Muscle of back (tissue), 13 donors: Measurements from ENCODE around the gene OR2AG1. TPM values are rescaled to one million over a fixed set of nuclear protein-coding genes. Genes with fewer than 3 reads are reported as not detected.

Experiments
- DNase-seq, 3 donors: peaks; one replicate each; pipeline versions ENCODE4 v3.0.0 to v3.0.0-alpha.2; 2013
- long read RNA-seq, 9 donors: transcript quantifications; one replicate each; lab custom pipeline, GENCODE V29; 2026
- polyA plus RNA-seq, 10 donors: library from polyadenylated mRNA; unstranded; fragments of 120-200 nt; gene quantifications; one replicate each; pipeline ENCODE4 v1.2.1, GENCODE V29; 2013; ENCODE audit not compliant: insufficient read length in 10 of 10

OR2AG1 gene, protein sequence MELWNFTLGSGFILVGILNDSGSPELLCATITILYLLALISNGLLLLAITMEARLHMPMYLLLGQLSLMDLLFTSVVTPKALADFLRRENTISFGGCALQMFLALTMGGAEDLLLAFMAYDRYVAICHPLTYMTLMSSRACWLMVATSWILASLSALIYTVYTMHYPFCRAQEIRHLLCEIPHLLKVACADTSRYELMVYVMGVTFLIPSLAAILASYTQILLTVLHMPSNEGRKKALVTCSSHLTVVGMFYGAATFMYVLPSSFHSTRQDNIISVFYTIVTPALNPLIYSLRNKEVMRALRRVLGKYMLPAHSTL
- polyA plus RNA-seq: under 1 TPM in 2 of 10 donors, not detected in 8; 0.04 to 0.10 TPM
- long read RNA-seq, donor 1: 0 reads
- long read RNA-seq, donor 2: 0 reads
- long read RNA-seq, donor 3: 0 reads
- long read RNA-seq, donor 4: 0 reads
- long read RNA-seq, donor 5: 0 reads
- long read RNA-seq, donor 6: 0 reads
- long read RNA-seq, donor 7: 0 reads
- long read RNA-seq, donor 8: 0 reads
- long read RNA-seq, donor 9: 0 reads

- no peak for DNase-seq
Measured at GRCh38 chr11:6782720-6783119, at the start of gene OR2AG1. TSS of gene OR2AG1 (plus strand) at chr11:6783020. CDS start at chr11:6785038, 2,018 bp downstream.

DNA sequence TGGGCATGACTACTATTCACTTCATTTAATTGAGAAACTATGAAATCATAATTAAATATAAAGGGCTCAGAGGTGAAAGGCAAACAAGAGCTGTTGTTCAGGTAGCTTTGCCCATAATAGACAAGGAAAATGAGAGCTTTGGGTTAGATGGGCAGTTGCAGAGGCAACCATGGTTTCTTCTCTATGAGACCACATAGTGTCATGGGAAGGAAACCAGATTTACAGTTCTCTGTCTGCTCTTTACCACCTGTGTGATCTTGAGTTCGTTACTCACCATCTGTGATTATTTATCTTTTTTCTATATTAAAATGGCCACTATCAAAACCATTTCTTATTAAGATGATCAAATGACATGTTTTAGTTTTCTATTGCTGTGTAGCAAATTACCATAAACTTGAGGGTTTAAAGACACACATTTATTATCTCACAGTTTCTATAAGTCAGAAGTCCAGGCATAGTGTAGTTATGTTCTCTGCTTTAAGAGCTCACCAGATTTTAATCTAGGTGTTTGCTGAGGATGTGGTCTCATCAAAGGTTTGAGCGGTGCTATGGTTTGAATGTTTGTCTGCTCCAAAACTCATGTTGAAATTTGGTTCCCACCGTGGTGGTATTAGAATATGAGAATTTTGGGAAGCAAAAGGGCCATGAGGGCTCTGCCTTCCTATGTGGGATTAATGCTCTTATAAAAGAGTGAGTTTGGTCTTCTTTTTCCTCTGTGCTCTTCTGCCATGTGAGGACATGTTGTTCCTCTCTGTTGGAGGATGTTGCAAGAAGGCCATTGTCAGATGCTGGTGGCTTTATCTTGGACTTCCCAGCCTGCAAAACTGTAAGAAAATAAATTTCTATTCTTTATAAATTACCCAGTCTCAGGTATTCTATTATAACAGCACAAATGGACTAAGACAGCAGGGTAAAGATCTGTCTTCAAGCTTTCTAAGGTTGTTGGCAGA, 49.2 kb upstream of the OR2AG1 start:
- no peak for DNase-seq

- DNase-seq: no peak
Measured at GRCh38 chr11:6734616-6735015, 48.2 kb upstream of the OR2AG1 start.

DNA sequence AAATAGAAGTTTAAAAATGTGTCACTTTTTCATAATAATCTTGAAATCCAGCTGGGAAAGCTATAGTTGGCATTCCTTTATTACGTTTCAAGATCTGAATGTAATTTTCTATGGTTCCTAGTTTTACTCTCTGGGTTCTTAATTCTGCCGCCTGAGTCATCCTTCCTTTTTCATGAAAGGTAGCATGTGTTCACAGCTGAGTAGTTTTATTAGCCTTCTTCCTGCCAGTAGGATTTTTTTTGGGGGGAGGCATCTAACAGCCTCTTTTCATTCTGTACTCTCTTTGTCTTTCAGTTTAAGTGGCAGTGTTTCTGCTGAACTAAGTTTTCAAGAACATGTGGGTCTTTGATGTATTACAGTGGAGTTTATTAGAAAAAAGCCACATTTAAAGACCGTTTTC, 47.5 kb upstream of the OR2AG1 start:
- DNase-seq: no peak

DNA sequence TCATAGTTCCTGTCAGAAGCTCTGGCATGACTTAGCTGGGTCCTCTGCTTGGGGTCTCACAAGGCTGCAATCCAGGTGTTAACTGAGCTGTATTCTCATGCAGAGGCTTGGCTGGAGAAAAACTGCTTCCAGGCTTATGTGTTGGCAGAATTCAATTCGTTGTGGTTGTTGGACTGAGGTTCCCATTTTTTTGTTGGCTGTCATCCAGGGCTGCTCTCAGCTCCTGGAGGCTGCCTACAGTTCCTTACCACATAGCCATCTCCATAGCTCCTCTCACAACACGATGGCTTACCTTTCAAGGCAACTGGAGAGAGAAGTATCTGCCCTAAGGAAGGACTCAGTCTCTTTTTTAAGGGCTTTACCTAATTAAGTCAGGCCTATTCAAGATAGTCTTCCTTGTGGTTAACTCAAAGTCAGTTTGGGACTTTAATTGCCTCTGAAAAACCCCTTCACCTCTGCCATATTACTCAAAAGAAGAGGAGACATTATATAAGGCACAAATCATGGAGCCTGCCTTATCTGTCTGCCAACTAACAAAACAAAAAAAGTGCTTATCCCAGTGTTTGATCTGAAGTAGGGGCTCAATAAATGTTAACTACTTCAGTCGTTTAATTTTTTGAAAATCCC, 46.2 kb upstream of the OR2AG1 start:
- DNase-seq: no peak

DNA sequence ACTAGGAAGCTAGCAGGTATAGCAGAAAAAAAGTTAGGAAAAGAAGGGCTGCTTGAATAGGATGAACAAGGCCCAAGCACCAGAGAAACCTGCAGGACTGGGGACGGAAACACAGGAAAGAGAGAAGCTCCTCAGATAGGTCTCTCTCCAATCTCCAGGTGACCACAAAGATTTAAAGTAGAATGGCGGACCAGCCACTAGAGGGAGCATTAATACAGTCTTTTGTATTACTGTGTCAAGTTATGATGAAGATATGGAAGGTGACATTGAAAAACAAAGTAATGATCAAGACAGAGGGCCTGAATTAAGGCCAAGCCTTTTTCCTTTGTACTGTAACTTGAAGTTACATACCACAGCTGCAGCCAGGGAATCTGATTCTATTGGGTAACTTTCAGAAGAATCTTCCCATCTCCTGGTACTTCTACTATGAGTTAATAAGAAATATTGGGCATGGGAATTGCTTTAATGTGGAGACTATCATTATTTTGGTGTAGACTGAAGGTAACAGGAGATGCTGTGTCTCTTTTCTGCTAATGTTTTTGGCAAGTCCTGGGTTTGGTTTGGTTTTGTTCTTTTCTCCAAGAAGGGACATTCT, 44.9 kb upstream of the OR2AG1 start:
- DNase-seq: peak in 2 of 3 donors; percentile 21 to 37

DNA sequence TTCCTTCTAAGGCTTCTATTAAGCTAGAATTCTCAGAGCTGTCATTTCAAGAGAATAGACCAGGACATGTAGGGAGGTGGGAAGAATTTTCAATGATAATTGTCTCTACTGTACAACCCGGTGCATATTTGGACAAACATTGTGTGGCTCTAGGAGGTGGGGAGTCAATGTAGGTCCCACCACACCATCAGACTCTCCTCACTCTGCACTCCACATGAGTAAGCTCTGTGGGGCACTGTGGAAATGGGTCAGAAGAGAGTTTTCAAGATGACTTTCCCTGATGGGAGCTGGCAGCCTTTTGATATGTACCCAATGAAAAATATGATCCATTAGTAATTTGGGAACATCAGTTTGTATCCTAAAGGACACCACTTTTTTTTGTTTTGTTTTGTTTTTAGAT, 44.2 kb upstream of the OR2AG1 start:
- DNase-seq: no peak

DNA sequence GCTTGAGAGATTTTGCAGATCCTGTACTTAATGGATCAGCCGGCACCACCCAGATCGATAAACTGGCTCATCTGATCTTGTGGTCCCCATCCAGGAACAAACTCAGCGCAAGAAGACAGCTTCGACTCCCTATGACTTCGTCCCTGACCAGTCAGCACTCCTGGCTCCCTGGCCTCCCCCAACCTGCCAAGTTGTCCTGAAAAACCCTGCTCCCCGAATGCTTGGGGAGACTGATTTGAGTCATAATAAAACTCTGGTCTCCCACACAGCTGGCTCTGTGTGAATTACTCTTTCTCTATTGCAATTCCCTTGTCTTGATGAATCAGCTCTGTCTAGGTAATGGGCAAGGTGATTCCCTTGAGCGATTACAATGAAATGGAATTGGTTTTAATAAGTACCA, 40.6 kb upstream of the OR2AG1 start:
- no peak for DNase-seq

GRCh38 chr11:6745018-6745417, 37.8 kb upstream of the OR2AG1 start:
- no peak for DNase-seq

DNA sequence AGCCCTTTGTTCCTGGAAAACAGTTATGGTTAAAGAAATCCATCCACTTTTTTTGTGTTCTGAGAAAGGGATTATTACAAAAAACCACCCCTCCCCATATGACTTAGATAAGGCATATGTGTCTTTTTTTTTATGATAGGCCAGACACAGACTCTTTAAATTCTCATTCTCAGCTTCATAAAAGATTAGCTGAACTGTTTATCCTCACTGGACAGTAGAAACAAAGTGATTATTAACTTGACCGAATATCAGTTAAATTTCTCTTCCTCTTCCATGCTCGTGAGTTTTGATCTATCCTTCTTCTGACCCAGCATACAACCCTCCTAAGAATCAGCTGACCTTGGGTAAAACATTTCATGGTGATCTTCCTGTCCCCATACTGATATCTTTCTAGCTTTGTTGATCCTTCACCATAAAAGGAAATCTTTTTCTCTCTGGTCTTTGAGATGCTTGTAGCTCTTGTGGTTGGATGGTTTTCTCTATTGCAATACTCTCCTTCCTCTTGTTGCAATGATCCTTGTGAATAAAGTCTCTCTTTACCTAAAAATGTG, 37.3 kb upstream of the OR2AG1 start:
- no peak for DNase-seq

- peak in 1 of 3 donors; percentile 49 for DNase-seq
Measured at GRCh38 chr11:6746086-6746618, 36.7 kb upstream of the OR2AG1 start.

GRCh38 chr11:6746626-6747025, 36.2 kb upstream of the OR2AG1 start:
- DNase-seq: no peak

DNA sequence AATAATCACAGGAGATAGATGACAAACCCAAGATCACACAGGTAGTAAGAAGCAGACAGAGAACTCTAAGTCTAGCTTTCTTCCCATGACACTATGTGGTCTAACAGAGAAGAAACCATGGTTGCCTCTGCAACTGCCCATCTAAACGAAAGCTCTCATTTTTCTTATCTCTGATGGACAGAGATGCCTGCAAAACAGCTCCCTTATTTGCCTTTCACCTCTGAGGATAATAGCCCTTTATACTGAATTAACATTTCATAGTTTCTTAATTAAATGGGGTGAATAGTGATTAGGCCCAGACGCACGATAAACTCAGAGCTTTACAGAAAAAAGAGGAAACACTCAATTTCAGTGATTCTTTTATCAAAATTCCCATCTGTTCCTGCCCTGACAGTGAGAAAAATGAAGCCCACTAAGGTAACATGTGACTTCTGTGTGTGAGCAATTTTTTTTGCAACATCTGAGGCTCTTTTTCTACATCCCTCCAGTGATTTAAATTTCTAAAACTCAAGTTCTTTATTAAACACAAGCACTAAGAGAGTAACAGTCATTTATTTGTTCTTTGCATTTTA, 35.6 kb upstream of the OR2AG1 start:
- DNase-seq: no peak

GRCh38 chr11:6755303-6755952, 27.4 kb upstream of the OR2AG1 start:
- DNase-seq: peak; percentile 13 to 59 (median 42)

- no peak for DNase-seq
Measured at GRCh38 chr11:6755953-6756347, 26.9 kb upstream of the OR2AG1 start.

DNA sequence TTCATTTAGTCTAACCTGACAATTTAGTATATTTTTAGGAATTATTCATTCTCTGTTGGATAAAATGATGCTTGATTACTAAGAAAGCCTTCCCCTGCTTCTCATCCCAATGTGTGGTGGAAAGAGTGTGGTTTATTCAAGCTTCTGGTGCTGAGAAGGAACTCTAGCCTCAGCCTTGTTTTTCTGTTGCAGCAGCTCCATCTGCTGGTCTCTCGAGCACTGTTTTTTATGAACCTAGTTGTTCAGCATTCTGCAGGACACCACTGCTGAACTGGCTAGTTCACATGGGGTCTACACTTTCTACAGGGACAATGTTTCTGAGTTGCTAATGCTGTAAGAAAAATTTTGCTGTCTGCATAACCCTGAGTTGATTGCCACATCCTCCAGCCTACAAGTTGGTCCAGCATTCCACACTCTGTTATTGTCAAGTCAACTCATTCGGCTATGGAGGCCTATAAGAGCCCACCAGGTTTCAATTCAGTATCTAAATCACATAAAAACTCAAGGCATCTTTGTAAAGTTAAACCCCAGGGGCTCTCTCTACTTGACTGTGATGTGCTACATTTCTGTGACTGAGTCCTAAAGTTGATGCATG, 25.4 kb upstream of the OR2AG1 start:
- DNase-seq: peak; percentile 46 to 74 (median 58)

GRCh38 chr11:6771926-6772893, 10.6 kb upstream of the OR2AG1 start, which contains the start of gene OR2AG2:
TSS of gene OR2AG2 (minus strand) at chr11:6771976. CDS start at chr11:6768957, 3,019 bp downstream.
- peak; percentile 1 to 19 (median 2) for DNase-seq

GRCh38 chr11:6778518-6778917, 4.3 kb upstream of the OR2AG1 start:
- no peak for DNase-seq
